ENCODE results near the gene HSPA14.

DNA sequence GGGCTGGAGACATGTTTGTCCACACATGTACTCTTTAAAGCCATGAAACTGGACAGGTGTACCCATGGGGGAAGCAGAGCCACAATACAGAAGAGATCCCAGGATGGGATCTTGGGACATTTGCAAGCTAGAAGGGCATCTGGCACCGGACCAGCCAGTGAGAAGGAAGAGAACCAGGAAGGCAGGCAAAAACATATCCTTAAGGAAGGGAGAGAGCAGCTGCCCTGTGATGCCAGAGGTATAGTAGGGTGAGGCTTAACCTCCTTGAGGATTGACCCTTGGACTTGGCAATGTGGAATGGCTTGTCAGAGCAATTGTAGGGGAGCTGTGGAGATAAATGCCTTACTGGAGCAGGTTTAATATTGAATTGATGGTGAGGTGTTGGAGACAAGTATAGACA is 22.7 kb downstream of the HSPA14 start:
- TF ChIP-seq POLR2A (IDR thresholded peaks at IDR 0.05; ENCODE audit: low read depth, low read length) = no peak
- TF ChIP-seq, protein P1, sequence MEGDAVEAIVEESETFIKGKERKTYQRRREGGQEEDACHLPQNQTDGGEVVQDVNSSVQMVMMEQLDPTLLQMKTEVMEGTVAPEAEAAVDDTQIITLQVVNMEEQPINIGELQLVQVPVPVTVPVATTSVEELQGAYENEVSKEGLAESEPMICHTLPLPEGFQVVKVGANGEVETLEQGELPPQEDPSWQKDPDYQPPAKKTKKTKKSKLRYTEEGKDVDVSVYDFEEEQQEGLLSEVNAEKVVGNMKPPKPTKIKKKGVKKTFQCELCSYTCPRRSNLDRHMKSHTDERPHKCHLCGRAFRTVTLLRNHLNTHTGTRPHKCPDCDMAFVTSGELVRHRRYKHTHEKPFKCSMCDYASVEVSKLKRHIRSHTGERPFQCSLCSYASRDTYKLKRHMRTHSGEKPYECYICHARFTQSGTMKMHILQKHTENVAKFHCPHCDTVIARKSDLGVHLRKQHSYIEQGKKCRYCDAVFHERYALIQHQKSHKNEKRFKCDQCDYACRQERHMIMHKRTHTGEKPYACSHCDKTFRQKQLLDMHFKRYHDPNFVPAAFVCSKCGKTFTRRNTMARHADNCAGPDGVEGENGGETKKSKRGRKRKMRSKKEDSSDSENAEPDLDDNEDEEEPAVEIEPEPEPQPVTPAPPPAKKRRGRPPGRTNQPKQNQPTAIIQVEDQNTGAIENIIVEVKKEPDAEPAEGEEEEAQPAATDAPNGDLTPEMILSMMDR (conservative IDR thresholded peaks at IDR 0.05; ENCODE audit: low read depth, low read length) = no peak
- no peak for TF ChIP-seq CEBPB (IDR thresholded peaks at IDR 0.05; ENCODE audit: low read depth, low read length)
